Ishikawa (cell line): ENCODE measurements around the gene LRRC71.

Source experiments
- CEBPB ChIP-seq: IDR thresholded peaks from 2 replicates; pipeline ENCODE4 v1.6.1; 2012
- CREB1 ChIP-seq: IDR thresholded peaks from 2 replicates; pipeline ENCODE4 v1.6.1; 2012; ENCODE audit warnings: low read depth
- EGR1 ChIP-seq: IDR thresholded peaks from 2 replicates; pipeline ENCODE4 v1.6.1; 2012
- EP300 ChIP-seq: IDR thresholded peaks from 2 replicates; pipeline ENCODE4 v1.6.1; 2012; ENCODE audit warnings: borderline replicate concordance
- FOXM1 ChIP-seq: IDR thresholded peaks from 2 replicates; pipeline ENCODE4 v1.6.1; 2012; ENCODE audit warnings: low read depth, borderline replicate concordance
- NFIC ChIP-seq: IDR thresholded peaks from 2 replicates; pipeline ENCODE4 v1.6.1; 2012
- RAD21 ChIP-seq: IDR thresholded peaks from 2 replicates; pipeline ENCODE4 v1.6.1; 2012; ENCODE audit warnings: low read depth
- TAF1 ChIP-seq: IDR thresholded peaks from 2 replicates; pipeline ENCODE4 v1.6.1; 2012; ENCODE audit warnings: low read depth, mild to moderate bottlenecking
- TCF12 ChIP-seq: IDR thresholded peaks from 2 replicates; pipeline ENCODE4 v1.6.1; 2012; ENCODE audit warnings: low read depth
- TEAD4 ChIP-seq: IDR thresholded peaks from 2 replicates; pipeline ENCODE4 v1.6.1; 2012
- YY1 ChIP-seq: IDR thresholded peaks from 2 replicates; pipeline ENCODE4 v1.6.1; 2012; ENCODE audit warnings: low read depth
- ZBTB7A ChIP-seq: IDR thresholded peaks from 2 replicates; pipeline ENCODE4 v1.6.1; 2012; ENCODE audit warnings: low read depth
- TF ChIP-seq, protein P1 (sequence below): IDR thresholded peaks from 2 replicates; pipeline ENCODE4 v1.6.1; 2012
- TF ChIP-seq, protein P2 (sequence below): IDR thresholded peaks from 2 replicates; pipeline ENCODE4 v1.6.1; 2012
- TF ChIP-seq, protein P3 (sequence below): IDR thresholded peaks from 2 replicates; pipeline ENCODE4 v1.6.1; 2012; ENCODE audit warnings: low read depth, mild to moderate bottlenecking

The LRRC71 gene

DNA sequence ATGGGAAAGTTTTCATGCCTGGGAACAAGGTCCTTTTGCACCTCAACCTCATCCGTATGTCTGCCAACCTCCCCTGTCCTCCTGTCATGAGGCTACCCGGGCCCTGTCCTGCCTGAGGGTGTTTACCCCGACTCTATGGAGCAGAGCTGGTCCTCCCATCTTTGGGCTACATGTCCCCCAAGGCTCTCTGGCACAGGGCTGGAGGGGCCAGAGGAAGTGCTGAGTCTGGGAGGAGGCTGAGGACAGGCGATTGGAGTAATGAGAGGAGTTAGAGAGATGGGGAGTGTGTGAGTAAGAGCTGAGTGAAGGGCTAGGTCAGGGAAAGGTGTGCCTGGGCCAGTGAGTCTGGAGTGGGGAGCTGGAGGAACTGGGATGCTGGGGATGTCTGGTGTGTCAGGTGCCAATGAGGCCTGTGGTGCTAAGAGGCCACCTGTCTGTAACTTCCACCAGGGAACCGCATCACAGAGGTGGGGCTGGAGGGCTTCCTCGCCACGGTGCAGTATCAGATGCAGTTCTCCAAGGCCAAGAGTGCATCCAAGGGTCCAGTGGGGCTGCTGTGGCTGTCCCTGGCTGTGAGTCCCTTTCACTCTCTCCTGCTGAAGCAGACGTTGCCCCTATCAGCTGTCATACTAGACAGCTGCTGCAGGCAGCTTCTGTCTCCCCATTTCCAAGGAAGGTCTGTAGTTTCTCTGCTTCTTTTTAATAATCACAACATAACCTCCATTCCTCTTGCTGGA is 11.7 kb downstream of the LRRC71 start:
- TF ChIP-seq NFIC = no peak
- TF ChIP-seq TCF12 = no peak
- no peak for TF ChIP-seq TEAD4
- no peak for TF ChIP-seq CREB1
- TF ChIP-seq FOXM1 = no peak
- no peak for TF ChIP-seq TAF1
- no peak for TF ChIP-seq YY1
- TF ChIP-seq, protein P1, sequence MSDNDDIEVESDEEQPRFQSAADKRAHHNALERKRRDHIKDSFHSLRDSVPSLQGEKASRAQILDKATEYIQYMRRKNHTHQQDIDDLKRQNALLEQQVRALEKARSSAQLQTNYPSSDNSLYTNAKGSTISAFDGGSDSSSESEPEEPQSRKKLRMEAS = no peak
- TF ChIP-seq, protein P2, sequence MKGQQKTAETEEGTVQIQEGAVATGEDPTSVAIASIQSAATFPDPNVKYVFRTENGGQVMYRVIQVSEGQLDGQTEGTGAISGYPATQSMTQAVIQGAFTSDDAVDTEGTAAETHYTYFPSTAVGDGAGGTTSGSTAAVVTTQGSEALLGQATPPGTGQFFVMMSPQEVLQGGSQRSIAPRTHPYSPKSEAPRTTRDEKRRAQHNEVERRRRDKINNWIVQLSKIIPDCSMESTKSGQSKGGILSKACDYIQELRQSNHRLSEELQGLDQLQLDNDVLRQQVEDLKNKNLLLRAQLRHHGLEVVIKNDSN = no peak
- no peak for TF ChIP-seq EP300
- no peak for TF ChIP-seq ZBTB7A
- TF ChIP-seq CEBPB = no peak
- no peak for TF ChIP-seq RAD21
- TF ChIP-seq EGR1 = no peak
- TF ChIP-seq, protein P3, sequence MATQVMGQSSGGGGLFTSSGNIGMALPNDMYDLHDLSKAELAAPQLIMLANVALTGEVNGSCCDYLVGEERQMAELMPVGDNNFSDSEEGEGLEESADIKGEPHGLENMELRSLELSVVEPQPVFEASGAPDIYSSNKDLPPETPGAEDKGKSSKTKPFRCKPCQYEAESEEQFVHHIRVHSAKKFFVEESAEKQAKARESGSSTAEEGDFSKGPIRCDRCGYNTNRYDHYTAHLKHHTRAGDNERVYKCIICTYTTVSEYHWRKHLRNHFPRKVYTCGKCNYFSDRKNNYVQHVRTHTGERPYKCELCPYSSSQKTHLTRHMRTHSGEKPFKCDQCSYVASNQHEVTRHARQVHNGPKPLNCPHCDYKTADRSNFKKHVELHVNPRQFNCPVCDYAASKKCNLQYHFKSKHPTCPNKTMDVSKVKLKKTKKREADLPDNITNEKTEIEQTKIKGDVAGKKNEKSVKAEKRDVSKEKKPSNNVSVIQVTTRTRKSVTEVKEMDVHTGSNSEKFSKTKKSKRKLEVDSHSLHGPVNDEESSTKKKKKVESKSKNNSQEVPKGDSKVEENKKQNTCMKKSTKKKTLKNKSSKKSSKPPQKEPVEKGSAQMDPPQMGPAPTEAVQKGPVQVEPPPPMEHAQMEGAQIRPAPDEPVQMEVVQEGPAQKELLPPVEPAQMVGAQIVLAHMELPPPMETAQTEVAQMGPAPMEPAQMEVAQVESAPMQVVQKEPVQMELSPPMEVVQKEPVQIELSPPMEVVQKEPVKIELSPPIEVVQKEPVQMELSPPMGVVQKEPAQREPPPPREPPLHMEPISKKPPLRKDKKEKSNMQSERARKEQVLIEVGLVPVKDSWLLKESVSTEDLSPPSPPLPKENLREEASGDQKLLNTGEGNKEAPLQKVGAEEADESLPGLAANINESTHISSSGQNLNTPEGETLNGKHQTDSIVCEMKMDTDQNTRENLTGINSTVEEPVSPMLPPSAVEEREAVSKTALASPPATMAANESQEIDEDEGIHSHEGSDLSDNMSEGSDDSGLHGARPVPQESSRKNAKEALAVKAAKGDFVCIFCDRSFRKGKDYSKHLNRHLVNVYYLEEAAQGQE = no peak

DNA sequence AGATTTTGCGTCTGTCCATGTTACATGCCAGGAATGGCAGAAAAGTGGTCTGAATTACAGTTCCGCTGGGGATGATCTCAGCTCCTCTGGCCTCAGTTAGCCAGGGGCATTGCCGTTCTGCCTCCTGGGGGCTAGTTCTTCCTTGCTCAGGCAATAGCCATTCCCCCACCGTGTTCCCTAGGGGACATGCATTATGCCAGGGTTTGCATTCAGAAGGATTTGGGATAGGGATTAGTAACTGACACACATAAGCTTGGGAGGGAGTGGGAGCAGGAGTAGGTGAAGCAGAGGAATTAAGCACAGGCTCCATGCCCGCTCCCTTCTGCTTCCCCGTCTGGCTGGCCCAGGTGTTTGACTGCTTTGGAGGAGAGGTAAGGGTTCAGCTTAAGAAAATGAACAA is 12.7 kb downstream of the LRRC71 start:
- no peak for TF ChIP-seq TCF12

DNA sequence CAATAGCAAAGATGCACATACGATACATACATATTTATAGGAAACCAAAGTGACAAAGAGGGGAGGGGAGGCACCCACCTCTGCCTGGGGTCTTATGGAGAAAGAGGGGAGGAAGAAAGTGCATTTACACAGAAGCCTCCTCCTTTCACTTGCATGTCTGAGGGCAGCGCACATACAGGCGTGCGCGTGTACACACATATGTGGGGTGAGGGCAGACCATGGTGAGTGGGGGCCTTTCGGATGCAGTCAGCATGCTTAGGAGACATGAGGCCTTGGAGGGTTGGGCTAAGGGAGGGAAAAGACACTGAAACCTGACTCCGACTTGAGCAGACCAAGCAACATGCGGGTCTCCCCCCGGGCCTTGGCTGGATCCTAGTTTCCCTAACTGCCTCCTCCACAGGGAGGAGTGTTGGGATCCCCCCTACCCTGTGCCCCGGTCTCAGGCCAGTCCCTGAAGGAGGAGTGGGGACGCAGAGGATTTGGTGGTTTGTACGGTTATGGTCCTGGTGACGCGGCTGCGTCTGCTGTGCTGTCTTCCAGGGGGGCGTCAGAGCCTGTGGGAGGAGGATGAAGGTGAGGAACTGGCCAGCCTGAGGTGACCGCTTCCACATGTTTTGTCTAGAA is 15.2 kb downstream of the LRRC71 start:
- no peak for TF ChIP-seq YY1
- TF ChIP-seq TEAD4 = no peak
- no peak for TF ChIP-seq FOXM1
- TF ChIP-seq EP300 = no peak
- TF ChIP-seq ZBTB7A = no peak
- TF ChIP-seq RAD21 = no peak
- TF ChIP-seq, protein P2 = no peak
- no peak for TF ChIP-seq CEBPB
- no peak for TF ChIP-seq EGR1
- TF ChIP-seq, protein P1 = no peak
- no peak for TF ChIP-seq TAF1
- TF ChIP-seq TCF12 = no peak
- TF ChIP-seq CREB1 = no peak
- TF ChIP-seq NFIC = no peak
- TF ChIP-seq, protein P3 = no peak

DNA sequence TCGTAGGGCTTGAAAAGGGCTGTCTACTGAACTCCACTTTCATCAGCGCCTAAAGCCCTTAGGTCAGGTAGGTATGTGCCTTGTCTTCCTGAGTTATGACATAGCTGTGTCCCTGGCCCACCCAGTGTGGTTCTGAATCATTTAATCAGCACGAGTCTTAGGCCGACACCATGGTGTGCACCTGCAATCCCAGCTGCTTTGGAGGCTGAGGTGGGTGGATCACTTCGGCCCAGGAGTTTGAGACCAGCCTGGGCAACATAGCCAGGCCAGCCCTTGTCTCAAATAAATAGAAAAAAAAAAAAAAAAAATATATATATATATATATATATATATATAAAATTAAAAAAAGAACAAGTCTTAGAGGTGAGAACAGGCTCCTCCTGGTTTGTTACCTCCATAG is 15.8 kb downstream of the LRRC71 start:
- TF ChIP-seq TAF1 = no peak
- TF ChIP-seq, protein P2 = no peak
- TF ChIP-seq, protein P1 = no peak
- TF ChIP-seq CEBPB = no peak
- TF ChIP-seq NFIC = no peak
- no peak for TF ChIP-seq TCF12
- TF ChIP-seq, protein P3 = no peak
- TF ChIP-seq EP300 = no peak
- no peak for TF ChIP-seq FOXM1
- TF ChIP-seq TEAD4 = no peak
